H4 (cell line): Measurements from ENCODE around the gene RAB11FIP2. TPM values are rescaled to one million over a fixed set of nuclear protein-coding genes. Genes with fewer than 3 reads are reported as not detected.

Experiments
- DNase-seq: peaks from one replicate; pipeline ENCODE4 v3.0.0-alpha.2; 2015; ENCODE audit warnings: low spot score
- total RNA-seq: library from RNA; depleted of rRNA; stranded (reverse); fragments of >200 nt; shearing (Covaris generic); gene quantifications from 2 replicates; pipeline ENCODE4 v1.2.3, GENCODE V29; 2014

The RAB11FIP2 gene
- total RNA-seq, 1 experiment from 2014 or later: 11.2 TPM

DNA sequence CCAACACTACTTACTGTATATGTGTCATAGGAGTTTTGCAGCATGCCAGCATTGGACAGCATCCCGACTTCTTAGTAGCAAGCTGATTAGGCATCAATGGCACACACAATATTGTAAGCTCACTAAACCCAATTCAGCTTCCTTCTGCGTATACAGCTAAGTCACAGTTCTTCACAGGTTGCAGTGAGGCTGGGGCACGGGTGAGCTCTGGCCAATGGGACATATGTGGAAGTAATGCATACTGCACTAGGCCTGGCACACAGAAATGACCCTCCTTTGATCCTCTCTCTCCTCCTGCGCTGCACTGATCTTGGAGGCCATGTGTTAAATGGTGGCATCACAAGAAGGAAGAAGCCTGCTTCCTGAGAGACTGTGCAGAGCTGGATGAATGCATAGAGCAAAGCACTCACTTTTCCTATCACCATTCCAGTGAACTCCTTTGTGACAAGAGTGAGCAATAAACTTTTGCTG lies 11.9 kb downstream of the RAB11FIP2 start:
- DNase-seq: no peak

DNA sequence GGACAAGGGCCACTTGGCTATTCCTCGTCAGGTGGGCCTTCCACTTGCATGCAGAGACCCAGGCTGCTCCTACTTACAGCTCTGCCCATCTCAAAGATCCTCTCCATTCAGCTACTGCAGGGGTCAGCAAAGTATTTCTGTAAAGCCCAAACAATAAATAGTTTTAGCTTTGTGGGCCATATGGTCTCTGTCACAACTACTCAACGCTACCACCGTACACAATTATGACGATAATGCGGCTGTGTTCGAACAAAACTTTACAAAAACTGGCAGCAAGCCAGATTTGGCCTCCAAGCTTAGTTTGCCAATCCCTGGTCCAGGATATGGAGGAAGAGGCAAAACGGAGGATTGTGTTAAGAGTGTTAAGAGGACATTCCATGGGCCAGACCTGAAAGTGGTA lies 12.8 kb downstream of the RAB11FIP2 start:
- no peak for DNase-seq

DNA sequence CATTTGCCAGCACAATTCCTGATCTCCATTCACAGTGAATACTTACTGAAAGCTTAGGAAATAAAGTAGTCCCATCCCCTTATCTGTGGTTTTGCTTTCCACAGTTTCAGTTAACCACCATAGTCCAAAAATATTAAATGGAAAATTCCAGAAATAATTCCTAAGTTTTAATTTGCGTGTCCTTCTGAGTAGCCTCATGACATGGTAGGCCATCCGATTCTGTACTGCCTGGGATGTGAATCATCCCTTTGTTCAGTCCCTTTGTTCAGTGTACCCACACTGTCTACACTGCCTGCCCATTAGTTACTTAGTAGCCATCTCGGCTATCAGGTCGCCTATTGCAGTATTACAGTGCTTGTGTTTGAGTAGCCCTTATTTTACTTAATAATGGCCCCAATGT lies 14.2 kb downstream of the RAB11FIP2 start:
- no peak for DNase-seq

DNA sequence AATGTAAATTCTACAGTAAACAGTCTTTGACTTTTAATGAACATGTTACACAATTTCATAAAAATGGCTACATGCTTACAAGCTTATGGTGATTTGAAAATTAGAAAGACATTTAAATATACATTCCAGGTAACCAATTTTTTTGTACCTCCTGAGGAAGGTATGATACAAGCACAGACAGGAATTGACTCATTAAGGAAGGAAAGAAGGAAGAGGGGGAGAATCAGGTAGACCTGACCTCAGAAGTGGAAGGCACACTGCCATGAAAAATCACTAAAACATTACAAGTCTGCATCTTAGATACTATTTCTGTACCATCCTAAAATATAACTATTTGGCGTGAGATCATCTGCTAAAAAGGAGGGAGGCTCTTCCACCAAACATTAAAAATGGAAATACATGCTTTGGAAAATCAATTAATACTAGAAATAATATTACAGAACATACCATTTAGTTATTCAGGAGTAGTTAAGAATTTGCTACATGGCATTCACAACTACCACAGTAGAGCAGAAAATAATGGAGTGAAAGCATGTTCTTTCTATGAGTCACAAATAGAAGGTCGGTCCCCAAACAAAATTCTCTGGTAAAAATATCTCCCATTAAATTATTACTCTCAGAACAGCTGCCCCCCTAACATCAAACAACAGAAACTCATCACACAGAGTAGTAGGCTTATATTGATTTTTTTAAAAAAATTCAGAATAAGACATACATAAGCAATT lies 15.2 kb downstream of the RAB11FIP2 start:
- DNase-seq: no peak

DNA sequence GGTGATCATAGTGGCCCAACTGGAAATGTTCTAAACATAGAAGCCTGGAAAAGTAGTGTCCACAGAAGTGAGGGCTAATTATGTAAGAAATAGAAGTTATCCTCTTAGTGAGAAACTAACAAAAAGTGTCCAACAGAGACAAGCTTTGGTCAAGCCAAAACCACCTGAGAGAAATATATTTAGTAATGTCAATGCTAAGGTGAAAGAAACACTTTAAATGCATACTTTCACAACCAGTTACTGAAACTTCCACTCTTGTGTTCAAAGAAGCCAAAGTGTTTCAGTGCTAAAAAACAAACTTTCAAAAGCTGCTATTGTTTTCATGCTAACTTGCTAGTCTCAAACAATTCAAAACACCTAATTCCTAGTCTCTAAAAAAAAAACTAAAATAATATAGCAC lies 18.1 kb downstream of the RAB11FIP2 start:
- DNase-seq: no peak

DNA sequence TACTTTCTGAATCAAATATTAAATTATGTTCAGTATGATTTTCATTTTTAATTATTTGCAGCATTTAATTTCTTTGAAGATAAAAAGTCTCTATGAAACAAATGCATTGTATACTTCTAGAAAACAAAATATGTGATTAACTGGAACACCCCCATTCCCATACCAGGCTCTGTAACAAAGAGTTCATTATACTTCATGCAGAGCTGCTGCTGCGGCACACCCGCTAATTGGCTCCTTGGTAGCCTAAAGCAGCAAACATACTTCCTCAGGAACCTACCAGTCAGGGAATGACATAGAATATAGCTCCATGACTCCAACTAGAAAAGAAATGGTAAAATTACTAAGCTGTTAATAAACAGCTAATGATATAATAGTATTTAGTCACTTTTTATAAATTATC lies 19.3 kb downstream of the RAB11FIP2 start:
- no peak for DNase-seq

DNA sequence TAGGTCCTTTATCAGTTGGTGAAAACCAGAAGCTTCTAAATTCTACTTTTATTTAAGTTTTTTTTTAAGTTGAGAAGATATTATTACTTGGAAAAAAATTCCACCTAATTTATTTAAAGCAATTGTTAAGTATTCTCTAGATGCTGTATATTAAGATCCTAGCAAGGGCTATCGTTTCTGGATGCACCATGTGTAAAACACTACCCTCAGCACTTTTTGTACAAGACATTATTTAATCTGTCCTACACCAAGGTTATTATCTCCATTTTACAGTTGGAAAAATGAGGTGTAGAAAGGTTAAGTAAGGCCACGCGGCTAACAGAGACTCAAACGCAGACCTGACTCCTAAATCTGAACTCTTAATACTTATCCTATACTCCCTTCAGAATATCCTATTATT lies 19.8 kb downstream of the RAB11FIP2 start:
- DNase-seq: no peak

DNA sequence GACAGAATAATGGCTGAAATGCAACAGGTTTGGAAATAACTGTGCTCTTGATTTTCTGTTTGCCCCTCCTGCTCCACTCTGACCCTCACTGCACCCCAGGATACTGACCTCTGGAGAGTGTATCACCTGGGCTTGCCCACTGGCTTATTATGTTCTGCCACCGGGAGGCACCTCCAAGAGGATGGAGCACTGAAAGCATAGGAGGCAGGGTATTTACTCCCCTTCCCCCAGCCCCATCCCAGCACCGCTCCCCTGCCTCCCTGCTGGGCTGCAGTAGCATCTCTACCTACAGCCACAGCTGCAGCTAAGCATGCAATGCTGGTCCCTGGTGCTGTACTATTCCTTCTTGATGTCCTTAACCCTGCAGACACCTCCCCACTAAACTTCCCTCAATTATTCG lies 26.4 kb downstream of the RAB11FIP2 start:
- no peak for DNase-seq

DNA sequence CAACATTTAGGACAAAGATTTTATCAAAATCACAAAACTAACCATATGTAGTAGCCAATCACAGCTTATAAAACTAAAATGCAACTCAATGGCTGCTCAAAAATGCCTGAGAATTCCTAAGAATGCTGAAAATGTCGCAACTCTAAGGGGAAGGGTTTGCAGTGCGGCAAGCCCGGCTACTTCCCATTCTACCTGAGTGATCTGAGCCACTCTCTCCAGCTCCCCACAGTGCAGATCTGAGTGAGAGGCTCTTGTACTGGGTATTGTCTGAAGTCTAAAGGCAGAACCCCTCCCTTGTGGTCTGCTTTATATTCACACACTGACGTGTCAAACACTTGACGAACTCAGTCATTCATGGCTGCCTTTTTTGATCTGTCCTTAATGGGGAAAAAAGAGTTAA lies 28.9 kb downstream of the RAB11FIP2 start:
- no peak for DNase-seq

DNA sequence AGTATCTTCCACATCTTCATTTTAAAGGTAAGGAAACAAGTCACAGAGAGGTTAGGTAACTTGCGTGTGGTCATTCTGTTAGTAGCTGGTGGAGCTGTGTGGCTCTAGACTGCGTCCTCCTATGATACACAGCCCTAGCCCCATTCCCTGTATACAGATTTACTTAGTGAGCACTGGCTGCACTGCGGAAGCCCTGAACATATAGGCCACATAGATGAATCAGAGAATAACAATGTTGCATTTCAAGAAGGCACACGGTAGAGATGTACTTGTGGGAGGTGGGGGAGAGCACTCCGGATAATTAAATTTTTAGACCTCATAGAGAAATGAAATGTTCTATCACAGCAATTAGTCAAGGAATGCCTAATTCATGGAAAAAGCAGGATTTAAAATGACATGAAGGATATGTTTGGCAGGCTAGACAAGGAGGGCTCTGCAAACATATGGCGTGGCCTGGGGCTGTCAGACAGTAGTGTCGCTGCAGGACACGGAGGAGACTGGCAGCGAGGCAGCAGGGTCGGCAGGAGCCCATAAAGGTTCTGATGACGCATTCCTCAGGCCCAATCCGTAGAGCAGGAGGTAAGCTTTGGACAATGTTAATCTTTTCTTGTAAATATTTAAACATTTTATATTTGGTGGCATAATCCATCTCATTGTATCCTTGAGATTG lies 29.5 kb downstream of the RAB11FIP2 start:
- DNase-seq: no peak

DNA sequence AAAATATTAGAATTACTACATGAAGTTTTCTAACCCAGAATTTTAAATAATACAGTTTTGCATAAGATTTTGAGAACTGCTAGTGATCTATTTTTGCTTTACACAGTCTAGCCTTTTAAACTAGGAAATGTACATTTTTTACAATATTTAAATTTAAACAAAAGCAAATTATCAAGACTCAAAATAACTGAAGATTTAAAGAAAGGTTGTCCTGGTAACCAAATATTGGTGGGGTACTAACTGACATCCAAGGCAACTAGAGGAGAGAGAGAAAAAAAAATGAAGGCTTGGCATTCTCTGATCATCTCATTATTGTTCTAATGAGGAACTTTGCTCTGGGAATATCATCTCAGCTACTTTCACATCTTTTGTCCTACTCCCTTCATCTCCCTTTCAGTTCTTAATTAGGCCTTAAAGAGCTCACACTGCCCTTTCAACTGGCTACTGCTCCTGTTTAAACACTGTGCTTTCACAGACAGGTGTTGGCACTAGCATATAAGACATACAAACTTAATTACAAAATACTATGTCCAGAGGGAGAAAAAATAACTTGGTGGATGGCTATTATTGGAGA lies 33.7 kb downstream of the RAB11FIP2 start:
- no peak for DNase-seq

DNA sequence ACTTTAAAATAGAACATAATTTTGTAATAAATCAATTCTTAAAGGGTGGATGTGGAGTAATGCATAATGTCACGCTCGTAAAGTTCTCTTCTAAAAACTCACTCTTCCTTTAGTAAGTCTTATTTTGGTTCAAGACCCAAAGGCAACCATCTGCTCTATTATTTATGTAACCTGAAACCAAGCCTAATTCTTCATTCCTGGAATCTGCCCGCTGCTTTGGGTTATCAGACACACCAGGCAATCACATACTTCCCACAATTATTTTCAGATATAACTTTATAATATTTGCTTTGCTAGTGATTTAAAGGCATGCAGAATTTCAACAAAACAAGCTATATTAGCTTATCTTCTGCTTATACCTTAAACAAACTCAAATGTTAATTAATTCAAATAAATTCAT lies 39.0 kb downstream of the RAB11FIP2 start:
- DNase-seq: no peak

DNA sequence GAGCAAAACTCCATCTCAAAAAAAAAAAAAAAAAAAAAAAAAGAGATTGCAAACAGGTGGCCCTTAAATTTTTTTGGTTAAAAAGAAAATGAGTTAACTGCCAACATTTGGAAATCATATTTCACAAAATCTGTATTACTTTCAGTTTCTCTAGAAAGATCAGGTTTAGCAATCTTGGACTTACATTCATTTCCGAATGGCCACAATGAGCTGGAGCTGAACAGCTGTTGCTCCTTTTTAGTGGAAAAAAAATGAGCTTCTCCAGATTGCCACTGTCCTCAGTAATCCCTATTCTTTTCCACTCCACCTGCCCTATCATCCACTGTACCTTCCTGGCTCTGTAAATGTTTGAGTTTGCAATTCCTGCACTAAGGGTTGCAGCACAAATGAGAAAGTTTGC lies 43.6 kb downstream of the RAB11FIP2 start:
- DNase-seq: no peak

DNA sequence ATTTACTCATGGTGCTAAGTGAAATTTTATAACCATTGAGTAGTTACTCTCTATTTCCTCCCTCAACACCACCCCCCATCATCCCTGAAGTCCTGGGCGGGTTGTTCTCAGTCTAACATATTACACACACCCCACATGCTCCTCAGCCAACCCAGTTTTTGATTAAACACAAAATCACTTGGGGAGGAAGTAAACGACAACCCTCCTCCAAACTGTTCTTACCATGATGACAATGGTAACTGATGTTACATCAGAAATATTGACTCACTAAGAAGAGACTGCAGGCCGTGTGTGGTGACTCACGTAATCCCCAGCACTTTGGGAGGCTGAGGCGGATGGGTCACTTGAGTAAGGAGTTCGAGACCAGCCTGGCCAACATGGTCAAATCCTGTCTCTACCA lies 44.2 kb downstream of the RAB11FIP2 start:
- DNase-seq: peak; percentile 74

DNA sequence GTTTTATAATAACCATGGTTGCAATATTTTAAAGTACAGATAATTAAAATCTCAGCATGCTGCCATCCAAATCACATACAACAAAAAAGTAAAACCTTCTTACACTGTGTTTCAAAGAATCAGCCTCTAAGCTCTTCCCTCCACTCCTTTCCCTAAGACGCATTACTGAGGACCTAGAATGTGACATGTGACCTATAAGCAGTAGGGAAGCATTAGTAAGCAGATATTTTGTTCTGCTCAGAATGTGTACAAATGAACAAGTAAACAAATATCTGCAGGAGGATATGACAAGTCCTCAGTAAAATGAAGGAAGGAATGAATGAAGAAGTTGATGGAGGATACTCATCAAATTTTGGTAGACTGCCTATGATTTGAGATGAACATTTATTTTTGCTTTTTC lies 49.1 kb downstream of the RAB11FIP2 start:
- no peak for DNase-seq

DNA sequence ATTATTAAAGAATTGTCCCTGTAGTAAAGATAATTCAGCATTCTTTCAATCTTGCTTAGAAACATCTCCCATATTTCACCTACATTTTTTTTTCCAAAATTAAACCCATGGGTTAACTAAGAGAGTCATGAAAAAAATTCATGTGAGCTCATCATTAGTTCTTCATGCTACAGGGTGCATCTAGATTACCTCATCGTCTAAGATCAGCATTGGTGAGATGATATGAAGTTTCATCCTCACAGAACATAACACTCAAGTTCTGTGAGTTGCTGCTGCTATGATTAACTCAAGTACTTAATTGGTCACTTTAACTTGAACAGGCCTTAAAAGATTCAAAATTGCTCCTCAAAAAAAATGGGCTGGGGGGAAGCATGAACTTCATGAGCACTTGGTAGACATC lies 50.0 kb downstream of the RAB11FIP2 start:
- no peak for DNase-seq

DNA sequence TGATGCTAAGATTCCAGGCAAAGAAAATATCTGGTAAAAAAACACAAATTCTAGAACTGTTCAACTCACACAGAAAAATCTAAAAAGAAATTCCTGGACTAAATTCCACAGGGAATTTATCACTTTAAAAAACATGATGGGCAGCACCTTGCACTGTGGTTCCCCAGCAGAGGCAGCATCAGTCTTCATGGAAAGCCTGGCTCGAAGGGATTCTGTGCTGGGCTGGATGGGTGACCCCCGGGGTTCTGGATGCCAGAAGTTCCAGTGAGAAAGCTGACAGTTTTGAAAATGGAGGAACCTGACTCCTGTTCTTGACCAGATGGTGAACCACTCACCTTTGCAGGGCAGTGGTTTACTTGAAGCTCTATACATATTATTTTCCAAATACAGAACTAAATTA lies 52.0 kb downstream of the RAB11FIP2 start:
- DNase-seq: no peak

DNA sequence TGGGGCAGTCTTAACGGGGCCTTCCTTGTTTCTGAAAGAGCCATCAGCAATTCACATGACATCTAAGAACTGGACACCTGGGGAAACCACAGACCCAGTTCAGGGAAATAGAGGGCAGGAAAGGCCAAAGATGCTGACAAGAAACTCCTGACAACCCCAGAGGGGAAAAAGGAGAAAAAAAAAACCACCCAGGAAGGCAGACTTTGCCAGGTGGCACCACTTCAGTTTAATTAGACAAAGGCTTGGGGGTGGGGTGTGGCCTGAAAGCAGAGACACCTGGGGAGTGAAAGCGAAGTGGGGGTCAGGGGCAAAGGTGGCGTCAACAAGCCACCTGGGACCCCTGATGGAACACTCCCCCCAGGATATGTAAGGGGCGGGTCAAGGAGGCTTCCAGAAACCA lies 53.6 kb downstream of the RAB11FIP2 start:
- no peak for DNase-seq

DNA sequence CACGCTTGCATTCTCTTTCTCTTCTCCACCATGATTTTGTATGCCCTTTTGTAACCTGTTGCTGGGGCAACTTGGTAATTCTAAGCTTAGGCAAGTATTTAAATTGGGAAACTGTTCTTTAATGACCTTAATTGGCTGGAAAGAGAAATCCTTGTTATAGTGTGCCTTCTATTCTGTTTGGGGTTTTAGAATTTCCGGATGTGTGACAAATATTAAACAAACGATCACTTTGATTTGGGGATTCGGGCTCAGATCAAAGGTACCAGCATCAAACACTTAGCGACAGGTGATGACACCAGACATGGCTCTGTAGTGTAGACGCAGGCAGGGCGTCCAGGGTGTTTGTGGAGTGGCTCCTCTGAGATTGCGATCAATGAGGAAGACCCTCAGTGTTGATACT lies 55.0 kb downstream of the RAB11FIP2 start:
- DNase-seq: no peak

DNA sequence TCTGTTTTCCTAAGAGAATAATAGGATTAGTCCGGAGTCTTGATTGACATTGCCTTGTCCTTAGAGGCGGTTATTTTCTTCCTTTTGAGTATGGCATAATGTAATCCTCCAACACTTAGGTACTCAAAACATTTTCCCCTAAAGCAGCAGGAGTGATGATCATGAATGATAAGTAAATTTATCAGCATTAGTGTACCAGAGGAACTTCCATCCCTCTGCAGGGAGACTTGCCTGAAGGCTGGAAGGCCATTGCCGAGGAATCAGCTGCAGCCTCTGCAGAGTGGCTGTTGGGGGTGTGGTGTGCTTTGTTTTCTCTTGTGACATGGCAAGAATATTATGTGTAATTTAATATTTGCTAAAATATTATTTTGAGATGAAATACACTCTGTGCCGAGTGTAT lies 56.8 kb downstream of the RAB11FIP2 start:
- no peak for DNase-seq

DNA sequence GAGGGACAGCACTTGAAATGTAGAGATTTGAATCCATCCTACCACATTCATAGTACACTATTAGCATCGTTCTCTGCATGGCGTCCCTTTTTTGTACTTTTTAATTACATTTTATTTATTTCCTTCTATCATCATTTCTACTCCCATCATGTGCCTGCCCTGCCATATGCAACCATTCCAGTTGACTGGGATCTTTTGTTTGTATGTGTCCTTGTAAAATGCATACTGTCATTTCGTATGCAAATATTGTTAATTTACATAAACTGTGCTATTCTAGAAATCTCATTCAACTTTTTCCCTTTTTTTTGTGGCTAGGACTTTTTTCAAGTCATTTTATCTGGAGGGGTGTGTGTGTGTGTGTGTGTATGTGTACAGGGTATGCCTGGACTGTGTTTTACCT lies 57.9 kb downstream of the RAB11FIP2 start:
- no peak for DNase-seq

DNA sequence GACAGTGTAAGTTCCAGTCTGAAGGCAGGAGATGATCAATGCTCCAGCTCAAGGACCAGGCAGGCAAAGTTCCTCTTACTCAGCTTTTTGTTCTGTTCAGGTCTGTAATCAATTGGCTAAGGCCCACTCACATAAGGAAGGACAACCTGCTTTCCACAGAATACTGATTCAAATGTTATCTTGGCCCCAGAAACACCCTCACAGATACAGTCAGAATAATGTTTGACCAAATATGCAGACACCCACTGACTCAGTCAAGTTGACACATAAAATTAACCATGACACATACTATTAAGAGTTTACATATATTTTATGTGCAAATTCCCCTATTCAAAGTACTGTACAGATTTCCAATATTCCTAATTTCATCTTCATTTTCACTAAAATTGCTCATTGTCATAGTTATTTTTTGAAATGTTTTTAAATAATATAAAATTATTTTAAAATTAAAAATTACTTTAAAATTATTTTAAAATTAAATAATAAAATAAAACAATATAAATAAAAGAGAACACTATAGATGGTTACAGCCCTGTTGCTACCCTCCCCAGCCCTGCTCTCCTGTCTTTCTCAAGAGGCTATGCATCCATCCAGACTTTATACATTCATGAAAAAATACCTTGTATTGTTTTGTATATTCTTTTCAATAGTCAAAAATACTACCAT lies 59.4 kb downstream of the RAB11FIP2 start:
- DNase-seq: no peak

DNA sequence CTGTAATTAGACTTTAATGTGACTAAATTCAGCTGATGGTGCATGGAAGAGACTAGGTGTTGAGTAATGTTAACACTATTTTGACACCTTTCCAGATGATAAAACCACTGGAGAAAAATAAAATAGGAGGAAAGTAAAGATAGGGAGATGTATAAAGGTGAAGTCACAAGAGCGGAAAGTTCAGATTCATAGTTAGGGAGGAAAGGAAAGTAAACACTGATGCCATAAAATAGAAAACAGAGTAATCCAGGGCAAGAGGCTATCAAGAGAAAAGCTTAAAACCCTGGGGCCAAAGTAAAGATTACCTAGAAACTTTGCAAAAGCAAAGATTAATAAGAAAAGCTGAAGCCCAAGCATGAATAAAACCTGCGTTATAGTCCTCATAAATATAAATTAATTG lies 62.8 kb downstream of the RAB11FIP2 start:
- no peak for DNase-seq
